K562 (cell line): ENCODE data around the gene OR2L3. TPM values are rescaled to one million over a fixed set of nuclear protein-coding genes. Genes with fewer than 3 reads are reported as not detected.

Experiments
- ATAC-seq: fragments of 200-7000 bp; cut with Tn5 transposase; 3 replicates; pipeline ENCODE4 v1.9.1; 2020; ENCODE audit warnings: moderate library complexity
- BruUV-seq: library from RNA; stranded (reverse); fragments of 400-500 nt; replicated peaks from 2 replicates; lab custom pipeline; 2021; lab: Mats Ljungman, UMichigan
- CTCF ChIA-PET: fragments of 300-600 bp; formaldehyde crosslinking; extraction: SDS; loops from one replicate; lab custom pipeline; 2021; ENCODE audit warnings: low intra/inter-chr PET ratio; lab: Yijun Ruan, JAX
- POLR2A ChIA-PET: fragments of 300-600, 350-650 bp; sonication (Branson Sonifier 250); formaldehyde crosslinking; extraction: SDS; loops from one replicate; lab custom pipeline; 2021; ENCODE audit warnings: antibody characterized with exemption, inconsistent platforms; lab: Yijun Ruan, JAX
- DNase-seq, 4 experiments: peaks; one replicate each; pipeline versions ENCODE4 v3.0.0 to v3.0.0-alpha.2; 2011 to 2018; ENCODE audit warnings: low spot score in 3 of 4, mixed read lengths in 3 of 4; ENCODE audit errors: extremely low read depth in 1 of 4
- FAIRE-seq: peaks from 2 replicates; lab custom pipeline; 2011; peaks lifted over from hg19 to GRCh38; lab: Jason Lieb, UNC
- H2AFZ ChIP-seq: 2 replicates; pipeline ENCODE4 v1.6.0; 2011; ENCODE audit warnings: low read depth, low read length, control low read depth, inconsistent platforms
- H3K27ac ChIP-seq: fragments of 200-600 bp; 3 replicates; pipeline ENCODE4 v1.8.0; 2011; ENCODE audit warnings: low read depth, mild to moderate bottlenecking, control low read depth, inconsistent platforms, low read length, moderate library complexity, mixed read lengths; ENCODE audit errors: extremely low read depth
- H3K27me3 ChIP-seq, 2 experiments: fragments of 300-600 bp in 1 of 2; 2 replicates in 1 of 2; 3 replicates in 1 of 2; pipeline versions ENCODE4 v1.6.0 to v1.8.0; 2011; ENCODE audit warnings: inconsistent platforms in 2 of 2, low read length in 2 of 2, mild to moderate bottlenecking in 1 of 2, mixed read lengths in 1 of 2, moderate library complexity in 1 of 2; ENCODE audit not compliant: control insufficient read depth in 2 of 2, insufficient read depth in 2 of 2
- H3K36me3 ChIP-seq: fragments of 300-600 bp; 3 replicates; pipeline ENCODE4 v1.8.0; 2011; ENCODE audit warnings: mild to moderate bottlenecking, low read length, inconsistent platforms; ENCODE audit not compliant: control insufficient read depth, insufficient read depth
- H3K4me1 ChIP-seq, 2 experiments: fragments of 200-600 bp in 1 of 2; replicated peaks in 1 of 2; 2 replicates in 1 of 2; 3 replicates in 1 of 2; pipeline versions ENCODE4 v1.5.1 to v1.8.0; 2011; ENCODE audit warnings: inconsistent platforms in 2 of 2, low read length in 2 of 2, mild to moderate bottlenecking in 1 of 2, mixed read lengths in 1 of 2, moderate library complexity in 1 of 2; ENCODE audit not compliant: control insufficient read depth in 2 of 2, insufficient read depth in 2 of 2
- H3K4me2 ChIP-seq: 2 replicates; pipeline ENCODE4 v1.6.1; 2011; ENCODE audit warnings: low read length, control low read depth, inconsistent platforms, mixed read lengths; ENCODE audit not compliant: insufficient read depth
- H3K4me3 ChIP-seq: fragments of 200-600 bp; sonication (generic), shearing (Covaris generic); 2 replicates; pipeline ENCODE4 v1.5.1; 2016; ENCODE audit warnings: control low read depth, inconsistent platforms
- H3K79me2 ChIP-seq: fragments of 200-600 bp; 3 replicates; pipeline ENCODE4 v1.8.0; 2011; ENCODE audit warnings: low read length, inconsistent platforms; ENCODE audit not compliant: control insufficient read depth, insufficient read depth
- H3K9ac ChIP-seq, 2 experiments: 2 replicates each; pipeline versions ENCODE4 v1.6.0 to v1.6.1; 2011; ENCODE audit warnings: low read depth in 2 of 2, low read length in 2 of 2, control low read depth in 1 of 2, inconsistent platforms in 1 of 2, mild to moderate bottlenecking in 1 of 2, mixed read lengths in 1 of 2; ENCODE audit not compliant: insufficient read depth in 1 of 2
- H3K9me1 ChIP-seq: one replicate; pipeline ENCODE4 v1.6.0; 2011; ENCODE audit warnings: inconsistent platforms, mild to moderate bottlenecking, low read length, moderate library complexity; ENCODE audit not compliant: control insufficient read depth, insufficient read depth
- H3K9me3 ChIP-seq: replicated peaks from 2 replicates; pipeline ENCODE4 v1.5.1; 2011; ENCODE audit warnings: low read depth, low read length, inconsistent platforms; ENCODE audit not compliant: control insufficient read depth, insufficient read depth
- H4K20me1 ChIP-seq: replicated peaks from 2 replicates; pipeline ENCODE4 v1.6.1; 2011; ENCODE audit warnings: low read length, inconsistent platforms, mixed read lengths; ENCODE audit not compliant: control insufficient read depth, insufficient read depth
- ADNP ChIP-seq: fragments of 200-800 bp; sonication (Bioruptor generic); IDR thresholded peaks from 2 replicates; pipeline ENCODE4 v1.6.1; 2016; ENCODE audit warnings: missing genetic modification characterization, missing compliant biosample characterization
- ETV5 ChIP-seq: sonication (generic); formaldehyde crosslinking; IDR thresholded peaks from 2 replicates; pipeline ENCODE4 v1.4.0; 2020; ENCODE audit warnings: low read depth, mild to moderate bottlenecking, missing genetic modification reagents
- ILF3 ChIP-seq: fragments of 450-650 bp; IDR thresholded peaks from 2 replicates; pipeline ENCODE4 v1.6.1; 2018; ENCODE audit warnings: antibody characterized with exemption, mild to moderate bottlenecking, moderate library complexity, borderline replicate concordance
- NONO ChIP-seq, 2 experiments: fragments of 200-400 bp in 1 of 2; fragments of 450-650 bp in 1 of 2; formaldehyde crosslinking in 1 of 2; IDR thresholded peaks; 2 replicates each; pipeline ENCODE4 v1.6.1; 2017; ENCODE audit warnings: low read depth in 2 of 2, mild to moderate bottlenecking in 2 of 2, moderate library complexity in 2 of 2, low read length in 1 of 2
- RCOR1 ChIP-seq, 2 experiments: IDR thresholded peaks; 2 replicates each; pipeline ENCODE4 v1.6.1; 2012; ENCODE audit warnings: low read depth in 2 of 2, low read length in 2 of 2, borderline replicate concordance in 1 of 2, improper control_type of control experiment in 1 of 2
- U2AF2 ChIP-seq: fragments of 200-400 bp; formaldehyde crosslinking; optimal IDR thresholded peaks from 2 replicates; pipeline ENCODE3; 2017; ENCODE audit warnings: low read depth, mild to moderate bottlenecking, low read length
- ZNF41 ChIP-seq: fragments of 250-450 bp; sonication (Bioruptor Pico); conservative IDR thresholded peaks from 2 replicates; pipeline ENCODE4 v1.4.0; 2020; ENCODE audit warnings: mild to moderate bottlenecking
- WGBS: fragments of 100-300 bp; shearing (Covaris generic); methylation state at CpG from one replicate; pipeline ENCODE4 v1.1.6; 2016; ENCODE audit warnings: low coverage, mixed read lengths; ENCODE audit not compliant: insufficient coverage; ENCODE audit errors: missing lambda C conversion rate; 5-methylcytosine and 5-hydroxymethylcytosine counted together
- in situ Hi-C: fragments of 300-500 bp; cut with MboI; formaldehyde crosslinking; loops from 4 replicates; pipeline ENCODE4 v1.15.0; 2018; ENCODE audit warnings: inconsistent platforms, mixed read lengths
- intact Hi-C: fragments of 100-400 bp; cut with micrococcal nuclease; formaldehyde crosslinking; loops from 2 replicates; pipeline ENCODE4 v1.14.2; 2022
- polyA plus RNA-seq, 8 experiments: library from polyadenylated mRNA; depleted of rRNA in 4 of 8; stranded (reverse) in 5 of 8; unstranded in 3 of 8; fragments of >200 nt; fragmentation: Nextera tagmentation in 2 of 8; fragmentation: Illumina TruSeq in 1 of 8; extraction: Ambion mirVana in 2 of 8; extraction: Trizol in 1 of 8; gene quantifications; 2 replicates each; pipeline versions ENCODE4 v1.2.1 to v1.2.3, GENCODE V29; 2011 to 2014; ENCODE audit warnings: inconsistent platforms in 1 of 8, missing spikeins in 1 of 8
- total RNA-seq, 7 experiments: library from RNA; depleted of rRNA in 6 of 7; stranded (reverse); fragments of >200 nt in 6 of 7; fragmentation: Illumina TruSeq in 2 of 7; extraction: Trizol in 2 of 7; gene quantifications; 2 replicates each; pipeline versions ENCODE4 v1.2.1 to v1.2.3, GENCODE V29; 2011 to 2021; ENCODE audit warnings: low replicate concordance in 1 of 7
- TF ChIP-seq, protein P1 (sequence below), 2 experiments: fragments of 200-800 bp in 1 of 2; sonication (Bioruptor generic) in 1 of 2; sonication (generic) in 1 of 2; formaldehyde crosslinking in 1 of 2; IDR thresholded peaks in 1 of 2; conservative IDR thresholded peaks in 1 of 2; 2 replicates each; pipeline versions ENCODE4 v1.5.0 to v1.6.1; 2016 to 2020; ENCODE audit warnings: missing compliant biosample characterization in 1 of 2, missing genetic modification characterization in 1 of 2, missing genetic modification reagents in 1 of 2

Gene OR2L3
- total and polyA plus RNA-seq, 9 of the 15 experiments (the other 6 are each of a cell fraction or from before 2014, with no cell fraction given): not detected

DNA sequence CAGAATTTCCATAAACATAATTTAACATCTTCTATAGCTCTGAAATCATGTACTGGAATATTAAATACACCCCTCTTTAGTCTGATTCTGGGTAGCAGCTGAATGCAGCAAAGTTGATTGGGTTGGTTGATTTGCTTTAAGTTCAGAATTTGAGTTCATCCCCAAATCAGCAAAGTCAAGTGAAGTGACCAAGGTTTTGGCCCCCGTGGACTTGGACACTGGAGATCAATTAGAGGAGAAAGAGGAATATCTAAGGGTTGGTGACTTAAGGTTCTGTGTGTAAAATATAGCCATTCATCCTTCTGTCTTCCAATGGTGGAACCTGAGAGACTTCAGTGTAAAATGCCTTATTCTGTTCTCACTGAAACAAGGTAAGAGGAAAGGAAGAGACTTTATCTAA, 48.2 kb downstream of the OR2L3 start, which contains the start of gene OR2L13:
TSS of gene OR2L13 (plus strand) at position 301 of the 400 bp plus-strand sequence. CDS start 4,192 bp downstream, outside the sequence.
- no peaks in the 10 kb centered on the region for H4K20me1 ChIP-seq
- ChIA-PET CTCF (no interaction called here), POLR2A (no interaction called here)
- no peaks in the 10 kb centered on the region for H3K27me3 ChIP-seq
- H3K9ac ChIP-seq: no peak within 1 kb of the TSS
- no TSS peak for BruUV-seq
- TF ChIP-seq, protein P1, sequence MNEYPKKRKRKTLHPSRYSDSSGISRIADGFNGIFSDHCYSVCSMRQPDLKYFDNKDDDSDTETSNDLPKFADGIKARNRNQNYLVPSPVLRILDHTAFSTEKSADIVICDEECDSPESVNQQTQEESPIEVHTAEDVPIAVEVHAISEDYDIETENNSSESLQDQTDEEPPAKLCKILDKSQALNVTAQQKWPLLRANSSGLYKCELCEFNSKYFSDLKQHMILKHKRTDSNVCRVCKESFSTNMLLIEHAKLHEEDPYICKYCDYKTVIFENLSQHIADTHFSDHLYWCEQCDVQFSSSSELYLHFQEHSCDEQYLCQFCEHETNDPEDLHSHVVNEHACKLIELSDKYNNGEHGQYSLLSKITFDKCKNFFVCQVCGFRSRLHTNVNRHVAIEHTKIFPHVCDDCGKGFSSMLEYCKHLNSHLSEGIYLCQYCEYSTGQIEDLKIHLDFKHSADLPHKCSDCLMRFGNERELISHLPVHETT (CRISPR knock-in tag; conservative IDR thresholded peaks at IDR 0.05 in 1 of 2, IDR thresholded peaks at IDR 0.05 in 1 of 2): no peak
- TF ChIP-seq ILF3: no peak
- no peak for TF ChIP-seq RCOR1 (IDR thresholded peaks at IDR 0.05; ENCODE audit: borderline replicate concordance in 1 of 2, low read depth in 2 of 2, low read length in 2 of 2)
- no peak for TF ChIP-seq ZNF41 (CRISPR knock-in tag)
- TF ChIP-seq NONO (IDR thresholded peaks at IDR 0.05; ENCODE audit: low read depth in 2 of 2, low read length in 1 of 2): no peak
- TF ChIP-seq U2AF2: no peak
- TF ChIP-seq ETV5 (CRISPR knock-in tag): no peak
- TF ChIP-seq ADNP (tag): no peak
- FAIRE-seq (no peak), DNase-seq (no peak), ATAC-seq (no peak)
- H3K79me2 ChIP-seq: no peaks in the 10 kb centered on the region
- no peaks in the 10 kb centered on the region for H3K4me1 ChIP-seq
- in situ Hi-C loops (no loop called here), intact Hi-C loops (no loop called here)
- H3K9me1 ChIP-seq: no peaks in the 10 kb centered on the region
- H3K36me3 ChIP-seq: no peaks in the 10 kb centered on the region
- H3K4me2 ChIP-seq: no peak within 1 kb of the TSS
- WGBS: 0% methylated on average over 1 of the region's 1 CpG
- H2AFZ ChIP-seq: no peak within 1 kb of the TSS
- no peak within 1 kb of the TSS for H3K27ac ChIP-seq
- peaks cover 2% of the 10 kb centered on the region for H3K9me3 ChIP-seq
- no peak within 1 kb of the TSS for H3K4me3 ChIP-seq
